HepG2 (cell line): Measurements from ENCODE around the gene GPX5. TPM values are rescaled to one million over a fixed set of nuclear protein-coding genes. Genes with fewer than 3 reads are reported as not detected.

Experiments
- ATAC-seq: fragments of 200-7000 bp; cut with Tn5 transposase; 3 replicates; pipeline ENCODE4 v1.9.1; 2020; ENCODE audit warnings: mild to moderate bottlenecking, moderate library complexity
- BruUV-seq: library from RNA; stranded (reverse); fragments of 400-500 nt; replicated peaks from 2 replicates; lab custom pipeline; 2021; lab: Mats Ljungman, UMichigan
- CTCF ChIA-PET: fragments of 300-600 bp; formaldehyde crosslinking; extraction: SDS; loops from one replicate; lab custom pipeline; 2021; ENCODE audit warnings: low total read pairs, inconsistent platforms, low intra/inter-chr PET ratio; lab: Yijun Ruan, JAX
- POLR2A ChIA-PET: fragments of 350-600 bp; sonication (Branson Sonifier 250); formaldehyde crosslinking; loops from one replicate; lab custom pipeline; 2020; ENCODE audit warnings: antibody characterized with exemption, inconsistent platforms; lab: Yijun Ruan, JAX
- DNase-seq: peaks from one replicate; pipeline ENCODE4 v3.0.0-alpha.2; 2015; ENCODE audit warnings: low spot score
- FAIRE-seq: peaks from 3 replicates; lab custom pipeline; 2011; peaks lifted over from hg19 to GRCh38; lab: Jason Lieb, UNC
- H2AFZ ChIP-seq: one replicate; pipeline ENCODE4 v1.6.1; 2011; ENCODE audit warnings: low read length, inconsistent platforms
- H3K27ac ChIP-seq: fragments of 300-600 bp; 3 replicates; pipeline ENCODE4 v1.8.0; 2011; ENCODE audit warnings: mixed run types, mild to moderate bottlenecking, mixed read lengths, low read length, inconsistent platforms; ENCODE audit not compliant: insufficient read depth; ENCODE audit errors: extremely low read length
- H3K27me3 ChIP-seq, 2 experiments: fragments of 200-600 bp in 1 of 2; 2 replicates in 1 of 2; 3 replicates in 1 of 2; pipeline versions ENCODE4 v1.6.0 to v1.8.0; 2011; ENCODE audit warnings: low read length in 2 of 2, mild to moderate bottlenecking in 2 of 2, moderate library complexity in 2 of 2, inconsistent platforms in 1 of 2; ENCODE audit not compliant: insufficient read depth in 2 of 2, control insufficient read depth in 1 of 2
- H3K36me3 ChIP-seq, 2 experiments: fragments of 200-600 bp in 1 of 2; replicated peaks in 1 of 2; 2 replicates in 1 of 2; 3 replicates in 1 of 2; pipeline versions ENCODE4 v1.5.1 to v1.8.0; 2011; ENCODE audit warnings: low read length in 2 of 2, inconsistent platforms in 1 of 2; ENCODE audit not compliant: insufficient read depth in 2 of 2, control insufficient read depth in 1 of 2
- H3K4me1 ChIP-seq: 2 replicates; pipeline ENCODE4 v1.5.1; 2012; ENCODE audit warnings: low read length, inconsistent platforms; ENCODE audit not compliant: insufficient read depth
- H3K4me2 ChIP-seq: 2 replicates; pipeline ENCODE4 v1.6.0; 2011; ENCODE audit warnings: low read depth, low read length, inconsistent platforms
- H3K4me3 ChIP-seq, 3 experiments: fragments of 200-600 bp in 1 of 3; sonication (generic), shearing (Covaris generic) in 1 of 3; replicated peaks in 1 of 3; 2 replicates each; pipeline ENCODE4 v1.5.1; 2011 to 2016; ENCODE audit warnings: low read length in 3 of 3, inconsistent platforms in 2 of 3, low read depth in 2 of 3, mild to moderate bottlenecking in 2 of 3, control low read depth in 1 of 3, mixed read lengths in 1 of 3; ENCODE audit not compliant: insufficient read depth in 1 of 3
- H3K79me2 ChIP-seq: one replicate; pipeline ENCODE4 v1.6.1; 2011; ENCODE audit warnings: low read length, inconsistent platforms; ENCODE audit not compliant: insufficient read depth
- H3K9ac ChIP-seq: 2 replicates; pipeline ENCODE4 v1.6.0; 2011; ENCODE audit warnings: mild to moderate bottlenecking, low read depth, low read length, inconsistent platforms; ENCODE audit not compliant: insufficient read depth
- H3K9me3 ChIP-seq: 2 replicates; pipeline ENCODE4 v1.5.1; 2012; ENCODE audit warnings: mild to moderate bottlenecking, low read length
- H4K20me1 ChIP-seq: 2 replicates; pipeline ENCODE4 v1.6.0; 2011; ENCODE audit warnings: inconsistent platforms, mild to moderate bottlenecking, low read length, moderate library complexity; ENCODE audit not compliant: insufficient read depth
- IRF2 ChIP-seq: IDR thresholded peaks from 2 replicates; pipeline ENCODE4 v1.6.1; 2018; ENCODE audit warnings: missing genetic modification reagents, missing compliant biosample characterization
- LCORL ChIP-seq, 2 experiments: fragments of 450-650 bp in 1 of 2; sonication (generic) in 1 of 2; formaldehyde crosslinking in 1 of 2; IDR thresholded peaks; 2 replicates each; pipeline versions ENCODE4 v1.5.0 to v1.6.1; 2017 to 2020; ENCODE audit warnings: antibody characterized with exemption in 1 of 2, missing genetic modification reagents in 1 of 2
- MIXL1 ChIP-seq: IDR thresholded peaks from 2 replicates; pipeline ENCODE4 v1.6.1; 2016
- MTF2 ChIP-seq: sonication (generic); formaldehyde crosslinking; IDR thresholded peaks from 2 replicates; pipeline ENCODE4 v1.5.0; 2020; ENCODE audit warnings: missing genetic modification reagents, borderline replicate concordance
- PHF5A ChIP-seq: IDR thresholded peaks from one replicate; pipeline ENCODE4 v1.6.1; 2018; ENCODE audit warnings: low read depth, missing genetic modification reagents; ENCODE audit not compliant: unreplicated experiment
- SMAD3 ChIP-seq: sonication (generic); formaldehyde crosslinking; IDR thresholded peaks from 2 replicates; pipeline ENCODE4 v1.4.0; 2020; ENCODE audit warnings: missing genetic modification reagents
- STAG1 ChIP-seq: sonication (generic); formaldehyde crosslinking; IDR thresholded peaks from 2 replicates; pipeline ENCODE4 v1.4.0; 2020; ENCODE audit warnings: missing genetic modification reagents
- TAF1 ChIP-seq: sonication (generic); formaldehyde crosslinking; IDR thresholded peaks from 2 replicates; pipeline ENCODE4 v1.4.0; 2020; ENCODE audit warnings: missing genetic modification reagents
- ZNF260 ChIP-seq: sonication (generic); formaldehyde crosslinking; IDR thresholded peaks from 2 replicates; pipeline ENCODE4 v1.4.0; 2020; ENCODE audit warnings: missing genetic modification reagents, low read depth, mild to moderate bottlenecking, borderline replicate concordance
- ZNF678 ChIP-seq: sonication (generic); formaldehyde crosslinking; IDR thresholded peaks from 2 replicates; pipeline ENCODE4 v1.4.0; 2020; ENCODE audit warnings: mild to moderate bottlenecking, missing genetic modification reagents
- ZNF710 ChIP-seq: sonication (generic); formaldehyde crosslinking; IDR thresholded peaks from 2 replicates; pipeline ENCODE4 v1.5.0; 2020; ENCODE audit warnings: mild to moderate bottlenecking, missing genetic modification reagents, borderline replicate concordance
- WGBS: methylation state at CpG from one replicate; pipeline ENCODE4 v1.1.6; 2017; ENCODE audit warnings: low lambda C conversion rate; 5-methylcytosine and 5-hydroxymethylcytosine counted together
- in situ Hi-C: cut with HindIII; loops from 2 replicates; pipeline ENCODE4 v1.10.0; 2017; ENCODE audit warnings: low pct_unique_long_range_greater_than_20kb; ENCODE audit not compliant: extremely low pct_ligation_motif_present
- intact Hi-C: fragments of 100-400 bp; cut with micrococcal nuclease; formaldehyde crosslinking; loops from one replicate; pipeline ENCODE4 v1.10.0; 2022; ENCODE audit not compliant: unreplicated experiment
- polyA plus RNA-seq, 8 experiments: library from polyadenylated mRNA; depleted of rRNA in 3 of 8; stranded (reverse) in 7 of 8; unstranded in 1 of 8; fragments of >200 nt; fragmentation: Illumina TruSeq in 4 of 8; extraction: Trizol in 4 of 8; gene quantifications; 2 replicates each; pipeline versions ENCODE4 v1.2.1 to v1.2.3, GENCODE V29; 2011 to 2016; ENCODE audit warnings: low read depth in 4 of 8, missing spikeins in 1 of 8, mixed read lengths in 1 of 8; ENCODE audit not compliant: insufficient read depth in 1 of 8
- total RNA-seq, 5 experiments: library from RNA; depleted of rRNA; stranded (reverse); fragments of >200 nt; fragmentation: Illumina TruSeq; extraction: Trizol; gene quantifications; 2 replicates each; pipeline ENCODE4 v1.2.3, GENCODE V29; 2016; ENCODE audit warnings: low read depth in 1 of 5
- TF ChIP-seq, protein P1 (sequence below): sonication (generic); formaldehyde crosslinking; IDR thresholded peaks from 2 replicates; pipeline ENCODE4 v1.4.0; 2020; ENCODE audit warnings: mild to moderate bottlenecking, missing genetic modification reagents
- TF ChIP-seq, protein P2 (sequence below): sonication (generic); formaldehyde crosslinking; IDR thresholded peaks from 2 replicates; pipeline ENCODE4 v1.4.0; 2020; ENCODE audit warnings: missing genetic modification reagents
- TF ChIP-seq, protein P3 (sequence below): sonication (generic); formaldehyde crosslinking; conservative IDR thresholded peaks from 2 replicates; pipeline ENCODE4 v1.8.0; 2022; ENCODE audit warnings: low read depth, missing genetic modification reagents

The GPX5 gene
- total and polyA plus RNA-seq, 2 of the 13 experiments (the other 11 are each of a cell fraction or from before 2014, with no cell fraction given), result not detected

GRCh38 chr6:28506807-28507475, 18.7 kb upstream of the GPX5 start:
- peaks cover 8% of the 10 kb centered on the region; the same call in 1 of the 2 replicates for H3K4me1 ChIP-seq
- intact Hi-C loops (no loop called here), in situ Hi-C loops (no loop called here)
- no peak overlapping the region for H3K27ac ChIP-seq
- H3K9me3 ChIP-seq, result no peaks in the 10 kb centered on the region
- FAIRE-seq, result no peak
- H3K36me3 ChIP-seq, result no peaks in the 10 kb centered on the region
- no peak overlapping the region for H2AFZ ChIP-seq
- ATAC-seq, result no peak
- H3K4me3 ChIP-seq, result no peak overlapping the region
- BruUV-seq, result no TSS peak
- POLR2A ChIA-PET, result no interaction called here
- WGBS, result 0% methylated on average over 4 of the region's 4 CpGs
- DNase-seq, result no peak
- H3K9ac ChIP-seq, result no peak overlapping the region
- no peaks in the 10 kb centered on the region for H3K79me2 ChIP-seq
- TF ChIP-seq STAG1 (CRISPR knock-in tag), result no peak
- no peak for TF ChIP-seq TAF1 (CRISPR knock-in tag)
- TF ChIP-seq, protein P1, sequence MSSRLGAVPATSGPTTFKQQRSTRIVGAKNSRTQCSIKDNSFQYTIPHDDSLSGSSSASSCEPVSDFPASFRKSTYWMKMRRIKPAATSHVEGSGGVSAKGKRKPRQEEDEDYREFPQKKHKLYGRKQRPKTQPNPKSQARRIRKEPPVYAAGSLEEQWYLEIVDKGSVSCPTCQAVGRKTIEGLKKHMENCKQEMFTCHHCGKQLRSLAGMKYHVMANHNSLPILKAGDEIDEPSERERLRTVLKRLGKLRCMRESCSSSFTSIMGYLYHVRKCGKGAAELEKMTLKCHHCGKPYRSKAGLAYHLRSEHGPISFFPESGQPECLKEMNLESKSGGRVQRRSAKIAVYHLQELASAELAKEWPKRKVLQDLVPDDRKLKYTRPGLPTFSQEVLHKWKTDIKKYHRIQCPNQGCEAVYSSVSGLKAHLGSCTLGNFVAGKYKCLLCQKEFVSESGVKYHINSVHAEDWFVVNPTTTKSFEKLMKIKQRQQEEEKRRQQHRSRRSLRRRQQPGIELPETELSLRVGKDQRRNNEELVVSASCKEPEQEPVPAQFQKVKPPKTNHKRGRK, result no peak
- TF ChIP-seq, protein P2, sequence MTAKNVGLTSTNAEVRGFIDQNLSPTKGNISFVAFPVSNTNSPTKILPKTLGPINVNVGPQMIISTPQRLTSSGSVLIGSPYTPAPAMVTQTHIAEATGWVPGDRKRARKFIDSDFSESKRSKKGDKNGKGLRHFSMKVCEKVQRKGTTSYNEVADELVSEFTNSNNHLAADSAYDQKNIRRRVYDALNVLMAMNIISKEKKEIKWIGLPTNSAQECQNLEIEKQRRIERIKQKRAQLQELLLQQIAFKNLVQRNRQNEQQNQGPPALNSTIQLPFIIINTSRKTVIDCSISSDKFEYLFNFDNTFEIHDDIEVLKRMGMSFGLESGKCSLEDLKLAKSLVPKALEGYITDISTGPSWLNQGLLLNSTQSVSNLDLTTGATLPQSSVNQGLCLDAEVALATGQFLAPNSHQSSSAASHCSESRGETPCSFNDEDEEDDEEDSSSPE (CRISPR knock-in tag), result no peak
- TF ChIP-seq, protein P3, sequence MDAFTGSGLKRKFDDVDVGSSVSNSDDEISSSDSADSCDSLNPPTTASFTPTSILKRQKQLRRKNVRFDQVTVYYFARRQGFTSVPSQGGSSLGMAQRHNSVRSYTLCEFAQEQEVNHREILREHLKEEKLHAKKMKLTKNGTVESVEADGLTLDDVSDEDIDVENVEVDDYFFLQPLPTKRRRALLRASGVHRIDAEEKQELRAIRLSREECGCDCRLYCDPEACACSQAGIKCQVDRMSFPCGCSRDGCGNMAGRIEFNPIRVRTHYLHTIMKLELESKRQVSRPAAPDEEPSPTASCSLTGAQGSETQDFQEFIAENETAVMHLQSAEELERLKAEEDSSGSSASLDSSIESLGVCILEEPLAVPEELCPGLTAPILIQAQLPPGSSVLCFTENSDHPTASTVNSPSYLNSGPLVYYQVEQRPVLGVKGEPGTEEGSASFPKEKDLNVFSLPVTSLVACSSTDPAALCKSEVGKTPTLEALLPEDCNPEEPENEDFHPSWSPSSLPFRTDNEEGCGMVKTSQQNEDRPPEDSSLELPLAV (CRISPR knock-in tag), result no peak
- no peak for TF ChIP-seq LCORL (IDR thresholded peaks at IDR 0.05)
- TF ChIP-seq LCORL (CRISPR knock-in tag; IDR thresholded peaks at IDR 0.05), result no peak
- no peak for TF ChIP-seq PHF5A (CRISPR knock-in tag)
- TF ChIP-seq ZNF678 (CRISPR knock-in tag), result no peak
- no peak for TF ChIP-seq ZNF710 (CRISPR knock-in tag)
- no peak for TF ChIP-seq IRF2 (CRISPR knock-in tag)
- TF ChIP-seq MTF2 (CRISPR knock-in tag), result no peak
- no peak for TF ChIP-seq SMAD3
- TF ChIP-seq MIXL1 (CRISPR knock-in tag), result no peak
- TF ChIP-seq ZNF260 (CRISPR knock-in tag), result no peak
- no peak overlapping the region for H3K4me2 ChIP-seq
- CTCF ChIA-PET, result no interaction called here
- peaks cover 3% of the 10 kb centered on the region in 2 experiments; a peak in 3 of 5 replicates for H3K27me3 ChIP-seq
- no peaks in the 10 kb centered on the region for H4K20me1 ChIP-seq
